Eye (tissue), 1 donor: ENCODE data around the gene ZBTB40.

Source experiments
- DNase-seq: peaks from one replicate; pipeline ENCODE4 v3.0.0-alpha.2; 2015

ZBTB40 gene

DNA sequence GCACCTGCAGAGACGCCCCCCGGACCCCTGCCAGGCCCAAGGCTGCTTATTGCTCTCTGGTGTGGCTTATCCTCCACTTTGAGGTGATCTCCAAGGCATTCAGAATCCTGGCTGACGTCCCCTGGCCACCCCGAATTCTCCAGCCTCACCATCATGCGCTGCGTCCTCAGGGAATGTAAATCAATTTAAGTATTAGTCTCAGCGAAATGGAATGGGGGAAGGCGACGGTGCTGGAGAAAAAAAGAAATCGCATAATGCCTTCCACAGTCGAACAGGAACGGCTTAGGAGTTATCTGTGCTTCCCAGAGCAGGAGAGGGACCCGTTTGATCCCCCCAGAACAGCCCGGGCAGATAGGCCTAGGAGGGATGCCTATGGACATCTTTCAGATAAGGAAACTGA lies 114.5 kb downstream of the ZBTB40 start:
- no peak for DNase-seq

GRCh38 chr1:22567197-22567596 lies 115.5 kb downstream of the ZBTB40 start:
- peak; percentile 84 for DNase-seq

- DNase-seq = no peak
These were observed 116.3 kb downstream of the ZBTB40 start for GRCh38 chr1:22567994-22568393.

- no peak for DNase-seq
These were observed 117.6 kb downstream of the ZBTB40 start for GRCh38 chr1:22569269-22569668.

GRCh38 chr1:22570140-22570909 lies 118.7 kb downstream of the ZBTB40 start:
- no peak for DNase-seq

GRCh38 chr1:22572818-22573217 lies 121.2 kb downstream of the ZBTB40 start:
- DNase-seq = peak; percentile 66

GRCh38 chr1:22573237-22573636 lies 121.6 kb downstream of the ZBTB40 start:
- DNase-seq = no peak

DNA sequence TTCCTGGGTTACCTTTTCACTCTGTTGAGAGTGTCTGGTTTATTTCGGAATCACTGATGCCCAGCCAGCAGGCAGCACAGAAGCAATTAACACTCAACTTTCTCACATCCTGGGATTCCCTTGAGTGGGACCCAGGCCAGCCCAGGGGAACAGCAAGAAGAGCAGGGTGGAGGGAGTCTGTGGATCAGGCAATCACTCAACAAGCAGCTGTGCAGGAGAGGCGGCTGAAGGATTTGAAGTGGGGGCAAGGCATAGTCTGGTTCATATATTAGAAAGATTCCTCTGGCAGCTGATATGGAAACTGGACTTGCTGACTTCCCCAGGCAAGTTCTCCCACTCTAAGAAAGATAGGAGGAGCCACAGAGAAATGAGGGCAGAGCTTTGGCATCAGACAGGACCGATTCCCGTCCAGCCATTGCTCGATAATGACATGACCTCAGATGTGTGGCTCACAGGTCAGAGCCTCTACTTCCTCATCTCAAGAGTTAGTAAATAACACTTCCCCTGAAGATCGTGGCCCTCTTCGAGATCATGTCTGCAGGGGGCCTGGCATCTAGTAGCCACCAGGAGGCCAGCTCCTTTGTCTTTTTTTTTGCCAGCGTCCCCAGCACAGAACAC lies 124.0 kb downstream of the ZBTB40 start:
- DNase-seq = no peak

DNA sequence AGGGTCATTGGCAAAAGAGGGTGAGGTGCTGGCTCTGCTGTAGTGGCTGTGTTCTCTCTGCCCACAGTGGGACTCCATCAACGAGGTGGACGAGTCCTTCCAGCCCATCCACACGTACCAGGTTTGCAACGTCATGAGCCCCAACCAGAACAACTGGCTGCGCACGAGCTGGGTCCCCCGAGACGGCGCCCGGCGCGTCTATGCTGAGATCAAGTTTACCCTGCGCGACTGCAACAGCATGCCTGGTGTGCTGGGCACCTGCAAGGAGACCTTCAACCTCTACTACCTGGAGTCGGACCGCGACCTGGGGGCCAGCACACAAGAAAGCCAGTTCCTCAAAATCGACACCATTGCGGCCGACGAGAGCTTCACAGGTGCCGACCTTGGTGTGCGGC lies 124.5 kb downstream of the ZBTB40 start:
- DNase-seq = no peak

GRCh38 chr1:22576617-22577016 lies 125.0 kb downstream of the ZBTB40 start:
- no peak for DNase-seq

DNA sequence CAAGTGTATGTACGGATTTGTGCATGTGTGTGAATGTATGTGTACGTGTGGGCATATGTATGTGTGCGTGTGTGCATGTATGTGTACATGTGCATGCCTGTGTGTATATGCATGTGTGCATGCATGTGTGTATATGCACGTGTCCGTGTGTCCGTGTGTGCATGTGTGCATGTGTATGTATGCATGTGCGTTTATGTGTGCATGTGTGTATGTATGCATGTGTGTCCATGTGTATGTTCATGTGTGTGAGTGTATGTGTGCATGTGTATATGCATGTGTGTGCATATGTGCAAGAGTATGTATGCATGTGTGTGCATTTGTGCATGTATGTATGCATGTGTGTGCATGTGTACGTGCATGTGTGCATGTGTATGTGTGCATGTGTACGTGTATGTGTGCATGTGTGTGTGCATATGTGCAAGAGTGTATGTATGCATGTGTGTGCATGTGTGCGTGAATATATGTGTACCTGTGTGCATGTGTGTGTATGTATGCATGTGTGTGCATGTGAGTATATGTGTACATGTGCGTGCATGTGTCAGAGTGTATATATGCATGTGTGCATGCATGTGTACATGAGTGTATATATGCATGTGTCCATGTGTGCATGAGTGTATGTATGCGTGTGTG lies 127.2 kb downstream of the ZBTB40 start:
- no peak for DNase-seq

GRCh38 chr1:22579541-22580155 lies 128.0 kb downstream of the ZBTB40 start:
- DNase-seq = no peak
